Activated CD4-positive, alpha-beta memory T cell treated with anti-CD3 and anti-CD28 coated beads for 36 hours (primary cell): ENCODE results near the gene HSD17B3. TPM values are rescaled to one million over a fixed set of nuclear protein-coding genes. Genes with fewer than 3 reads are reported as not detected.

ENCODE experiments used
- CTCF ChIA-PET: fragments of 350-600 bp; sonication (Branson Sonifier 250); formaldehyde crosslinking; loops from one replicate; lab custom pipeline; 2021; ENCODE audit warnings: antibody characterized with exemption, inconsistent platforms; lab: Charles Lee
- POLR2A ChIA-PET: fragments of 350-600 bp; sonication (Branson Sonifier 250); formaldehyde crosslinking; loops from one replicate; lab custom pipeline; 2021; ENCODE audit warnings: antibody characterized with exemption; lab: Charles Lee
- DNase-seq: peaks from one replicate; pipeline ENCODE4 v3.0.0-alpha.2; 2020
- H3K27ac Mint-ChIP-seq: one replicate; pipeline ENCODE4 v1.8.0; 2021; ENCODE audit warnings: mixed read lengths
- H3K27me3 Mint-ChIP-seq: one replicate; pipeline ENCODE4 v1.8.0; 2021; ENCODE audit warnings: mixed read lengths
- H3K36me3 Mint-ChIP-seq: one replicate; pipeline ENCODE4 v1.8.0; 2021; ENCODE audit warnings: mixed read lengths
- H3K4me1 Mint-ChIP-seq: one replicate; pipeline ENCODE4 v1.8.0; 2021; ENCODE audit warnings: low read depth, mixed read lengths
- H3K4me3 Mint-ChIP-seq: one replicate; pipeline ENCODE4 v1.8.0; 2021; ENCODE audit warnings: mild to moderate bottlenecking, mixed read lengths
- H3K9me3 Mint-ChIP-seq: one replicate; pipeline ENCODE4 v1.8.0; 2021; ENCODE audit warnings: mixed read lengths
- intact Hi-C: fragments of 100-400 bp; cut with micrococcal nuclease; formaldehyde crosslinking; loops from one replicate; pipeline ENCODE4 v1.15.1; 2023
- total RNA-seq, 2 experiments: library from RNA; stranded (reverse); gene quantifications; one replicate each; pipeline ENCODE4 v1.2.3, GENCODE V29; 2021

The HSD17B3 gene
- total RNA-seq, 2 experiments from 2014 or later, result not detected

- peaks cover 20% of the 10 kb centered on the region for H3K9me3 Mint-ChIP-seq
Measured at GRCh38 chr9:96186591-96187011, 115.4 kb downstream of the HSD17B3 start.

GRCh38 chr9:96185518-96186156 is 116.3 kb downstream of the HSD17B3 start:
- ChIA-PET CTCF (no interaction called here), POLR2A (no interaction called here)
- Mint-ChIP-seq H3K4me3 (no peak overlapping the region), H3K27ac (no peak overlapping the region), H3K4me1 (no peaks in the 10 kb centered on the region), H3K27me3 (peaks cover 33% of the 10 kb centered on the region), H3K9me3 (peaks cover 14% of the 10 kb centered on the region), H3K36me3 (no peaks in the 10 kb centered on the region)
- no peak for DNase-seq
- intact Hi-C loops, result no loop called here

More at GRCh38 chr9:96186591-96187011, 115.4 kb downstream of the HSD17B3 start:
- H3K27ac Mint-ChIP-seq, result no peak overlapping the region
- H3K27me3 Mint-ChIP-seq, result peaks cover 33% of the 10 kb centered on the region
- no peaks in the 10 kb centered on the region for H3K4me1 Mint-ChIP-seq
- intact Hi-C loops, result no loop called here
- ChIA-PET POLR2A (no interaction called here), CTCF (no interaction called here)
- DNase-seq, result no peak
- H3K36me3 Mint-ChIP-seq, result peaks cover 4% of the 10 kb centered on the region
- no peak overlapping the region for H3K4me3 Mint-ChIP-seq

Other genes starting within 250 kb of the HSD17B3 start
- 1 to 10 TPM; 8.1 to 8.5 TPM for gene SLC35D2, start 81.5 kb upstream of the HSD17B3 start, total RNA-seq
- 10 to 100 TPM; 29.0 to 30.1 TPM for gene ZNF367, start 116.2 kb upstream of the HSD17B3 start, total RNA-seq
- 10 to 100 TPM; 17.4 to 19.0 TPM for gene HABP4, start 148.0 kb upstream of the HSD17B3 start, total RNA-seq